Heart right ventricle (tissue), 16 donors: ENCODE measurements around the gene KDM4D. TPM values are rescaled to one million over a fixed set of nuclear protein-coding genes. Genes with fewer than 3 reads are reported as not detected.

Source experiments
- ATAC-seq, 8 donors: fragments of 200-7000 bp; cut with Tn5 transposase; one replicate each; pipeline ENCODE4 v1.9.1; 2020; ENCODE audit warnings: mild to moderate bottlenecking in 8 of 8, moderate library complexity in 8 of 8, moderate number of reproducible peaks in 1 of 8
- DNase-seq, 2 donors: peaks; one replicate each; pipeline ENCODE4 v3.0.0-alpha.2; 2020
- H3K27ac ChIP-seq, 10 donors: fragments of 200-600 bp; sonication (generic) in 2 of 10; one replicate each; pipeline versions ENCODE4 v1.5.0 to v1.8.0; 2020 to 2022; ENCODE audit warnings: mild to moderate bottlenecking in 3 of 10
- H3K27me3 ChIP-seq, 7 donors: fragments of 200-600 bp; one replicate each; pipeline ENCODE4 v1.8.0; 2021 to 2022; ENCODE audit warnings: mild to moderate bottlenecking in 2 of 7
- H3K36me3 ChIP-seq, 9 donors: fragments of 200-600 bp; sonication (generic) in 1 of 9; one replicate each; pipeline versions ENCODE4 v1.5.0 to v1.8.0; 2020 to 2022; ENCODE audit warnings: mild to moderate bottlenecking in 2 of 9
- H3K4me1 ChIP-seq, 9 donors: fragments of 200-600 bp; sonication (generic) in 1 of 9; one replicate each; pipeline versions ENCODE4 v1.5.0 to v1.8.0; 2020 to 2022; ENCODE audit warnings: mild to moderate bottlenecking in 4 of 9
- H3K4me3 ChIP-seq, 10 donors: fragments of 200-600 bp; sonication (generic) in 2 of 10; one replicate each; pipeline versions ENCODE4 v1.5.0 to v1.8.0; 2020 to 2022; ENCODE audit warnings: mild to moderate bottlenecking in 7 of 10, moderate library complexity in 2 of 10
- H3K9me3 ChIP-seq, 11 donors: fragments of 200-600 bp in 10 of 11; sonication (generic) in 2 of 11; one replicate each; pipeline versions ENCODE4 v1.5.0 to v1.8.0; 2013 to 2022; ENCODE audit warnings: mild to moderate bottlenecking in 2 of 11, control low read depth in 1 of 11, moderate library complexity in 1 of 11
- CTCF ChIP-seq, 9 donors: fragments of 200-600 bp; sonication (generic) in 2 of 9; IDR thresholded peaks; one replicate each; pipeline versions ENCODE4 v1.5.0 to v1.8.0; 2021 to 2022; ENCODE audit warnings: antibody characterized with exemption in 9 of 9, mild to moderate bottlenecking in 5 of 9, moderate library complexity in 1 of 9
- WGBS, 2 donors: extraction: QIAGEN DNeasy Blood & Tissue Kit; methylation state at CpG; one replicate each; pipeline ENCODE4 v1.1.7; 2013; ENCODE audit warnings: inconsistent platforms in 1 of 2; 5-methylcytosine and 5-hydroxymethylcytosine counted together
- intact Hi-C, 10 donors: fragments of 100-400 bp; cut with DNase I; formaldehyde crosslinking; loops; one replicate each; pipeline versions ENCODE4 v1.11.1 to v1.14.2; 2022
- polyA plus RNA-seq, 2 donors: library from polyadenylated mRNA; stranded (reverse); fragments of 200-250 nt; gene quantifications; one replicate each; pipeline ENCODE4 v1.2.3, GENCODE V29; 2013
- total RNA-seq, 10 donors: library from RNA; stranded (reverse); fragmentation: NEBNext Ultra II Directional in 3 of 10; extraction: Animal tissue kit (Norgen Biotek cat#: 25700) in 3 of 10; gene quantifications; one replicate each; pipeline versions ENCODE4 v1.2.1 to v1.2.4, GENCODE V29; 2021 to 2023
- donor health status: Arrhythmogenic right ventricular cardiomyopathy.
- donor health status: ischemic (EF 13 %, LVEDD 7.1; RV severe dilation, severe dysfunction).
- donor health status: healthy with polysubstance abuse.
- donor health status: DM: no; HTN: yes; CAD: no.
- donor health status: DM: no; HTN: no; CAD: no.
- donor health status: ischemic (EF 25% LVEDD 6.9; RV normal size, moderate dysfunction).
- donor health status: ischemic (EF 25% LVEDD 5.7; RV mildly dilated, moderate dysfunction).
- donor health status: healthy.
- donor health status: DM: yes; HTN: yes; CAD: no.
- donor health status: Ischemic cardiomyopathy.
- donor health status: ischemic (EF 35%, LVEDD 5.7; RV mildly dilated, moderate dysfunction).
- donor health status: nonischemic (EF 11% LVEDD 7.7; RV severe dilation, severe dysfunction).
- donor health status: DM: yes; HTN: yes; CAD: no.
- donor health status: PGD.
- donor health status: ischemic (EF 29% LVEDD 5.4; RV normal size, mild dysfunction).
- donor health status: nonischemic (EF 23%, LVEDD 6.1; RV moderate dilation, normal function).

The KDM4D gene
- total and polyA plus RNA-seq, 12 donors: 0.22 to 1.3 (median 0.96) TPM

GRCh38 chr11:94998285-94998684 is 24.8 kb downstream of the KDM4D start:
- intact Hi-C loops: no loop called here
- Histone ChIP-seq H3K4me3 (no peak overlapping the region), H3K27ac (no peak overlapping the region), H3K27me3 (no peaks in the 10 kb centered on the region), H3K36me3 (peaks cover 0 to 17% (median 0%) of the 10 kb centered on the region in 9 donors), H3K9me3 (no peaks in the 10 kb centered on the region), H3K4me1 (no peaks in the 10 kb centered on the region)
- TF ChIP-seq CTCF (IDR thresholded peaks at IDR 0.05): no peak
- ATAC-seq (no peak), DNase-seq (no peak)
- 93 to 96% methylated on average over 13 of the region's 13 CpGs for WGBS, 2 donors

GRCh38 chr11:95003716-95004115 is 30.2 kb downstream of the KDM4D start:
- intact Hi-C loops: no loop called here
- no peak for ATAC-seq
- H3K36me3 ChIP-seq: peaks cover 0 to 5% (median 0%) of the 10 kb centered on the region in 9 donors
- H3K27me3 ChIP-seq: no peaks in the 10 kb centered on the region
- TF ChIP-seq CTCF (IDR thresholded peaks at IDR 0.05): no peak
- H3K4me1 ChIP-seq: no peaks in the 10 kb centered on the region
- no peak overlapping the region for H3K27ac ChIP-seq
- H3K4me3 ChIP-seq: no peak overlapping the region
- peaks cover 0 to 9% (median 0%) of the 10 kb centered on the region in 11 donors for H3K9me3 ChIP-seq
- no peak for DNase-seq

- Histone ChIP-seq H3K27me3 (no peaks in the 10 kb centered on the region), H3K4me3 (no peak overlapping the region), H3K9me3 (peaks cover 0 to 11% (median 0%) of the 10 kb centered on the region in 11 donors), H3K36me3 (no peaks in the 10 kb centered on the region), H3K4me1 (no peaks in the 10 kb centered on the region), H3K27ac (no peak overlapping the region)
- no peak for ATAC-seq
- 84 to 86% methylated on average over 1 of the region's 1 CpG for WGBS, 2 donors
- TF ChIP-seq CTCF (IDR thresholded peaks at IDR 0.05): no peak
- no peak for DNase-seq
- intact Hi-C loops: no loop called here
These were observed 32.1 kb downstream of the KDM4D start for GRCh38 chr11:95005642-95006041.

- intact Hi-C loops: no loop called here
- no peak overlapping the region for H3K27ac ChIP-seq
- peaks cover 0 to 10% (median 0%) of the 10 kb centered on the region in 7 donors for H3K27me3 ChIP-seq
- H3K36me3 ChIP-seq: no peaks in the 10 kb centered on the region
- peaks cover 0 to 11% (median 0%) of the 10 kb centered on the region in 11 donors for H3K9me3 ChIP-seq
- no peak for DNase-seq
- ATAC-seq: no peak
- H3K4me3 ChIP-seq: no peak overlapping the region
- H3K4me1 ChIP-seq: no peaks in the 10 kb centered on the region
- TF ChIP-seq CTCF (IDR thresholded peaks at IDR 0.05): no peak
These were observed 37.9 kb downstream of the KDM4D start for GRCh38 chr11:95011376-95011775.
